MG63 (cell line): ENCODE data around the gene ENGASE. TPM values are rescaled to one million over a fixed set of nuclear protein-coding genes. Genes with fewer than 3 reads are reported as not detected.

Source experiments
- DNase-seq: peaks from one replicate; pipeline ENCODE4 v3.0.0-alpha.2; 2020
- H3K27me3 ChIP-seq: fragments of 250-450 bp; sonication (Bioruptor Pico); 2 replicates; pipeline ENCODE4 v1.5.1; 2020; ENCODE audit warnings: mild to moderate bottlenecking, moderate library complexity
- H3K36me3 ChIP-seq: fragments of 250-450 bp; sonication (Bioruptor Pico); 2 replicates; pipeline ENCODE4 v1.5.1; 2020; ENCODE audit warnings: mild to moderate bottlenecking, moderate library complexity
- H3K4me3 ChIP-seq: fragments of 250-450 bp; sonication (Bioruptor Pico); 2 replicates; pipeline ENCODE4 v1.5.1; 2020; ENCODE audit warnings: mild to moderate bottlenecking, moderate library complexity
- H3K9me3 ChIP-seq: fragments of 250-450 bp; sonication (Bioruptor Pico); 2 replicates; pipeline ENCODE4 v1.5.1; 2020; ENCODE audit warnings: mild to moderate bottlenecking, moderate library complexity
- total RNA-seq: library from RNA; depleted of rRNA; stranded (reverse); fragments of >200 nt; shearing (Covaris generic); gene quantifications from 2 replicates; pipeline ENCODE4 v1.2.3, GENCODE V29; 2014; ENCODE audit warnings: low replicate concordance; rRNA removed

ENGASE gene
- total RNA-seq, 1 experiment from 2014 or later, result 12.4 TPM

- DNase-seq, result no peak
- Histone ChIP-seq H3K9me3 (no peaks in the 10 kb centered on the region), H3K4me3 (no peak overlapping the region), H3K36me3 (no peaks in the 10 kb centered on the region), H3K27me3 (peaks cover 49% of the 10 kb centered on the region)
These were observed 50.9 kb downstream of the ENGASE start for GRCh38 chr17:79125503-79125902.

DNA sequence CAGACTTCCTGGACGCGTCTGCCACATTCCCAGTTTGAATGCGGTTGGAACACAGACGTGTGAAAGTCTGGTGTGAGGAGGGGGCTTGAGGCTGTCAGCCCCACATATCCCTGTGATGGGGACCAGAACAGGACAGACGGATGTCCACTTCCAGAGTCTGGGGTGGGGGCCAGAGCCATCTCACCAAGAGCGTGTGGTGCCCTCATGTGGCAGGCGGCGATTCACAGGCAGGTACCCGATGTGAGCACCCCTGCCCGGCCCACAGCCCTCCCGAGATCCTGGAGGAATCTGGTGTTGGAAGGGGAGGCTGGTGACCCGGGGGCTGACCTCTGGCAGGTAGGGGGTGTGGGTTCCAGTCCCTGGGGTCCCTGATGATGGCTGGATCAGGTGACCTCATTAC, 51.5 kb downstream of the ENGASE start:
- Histone ChIP-seq H3K36me3 (no peaks in the 10 kb centered on the region), H3K4me3 (no peak overlapping the region), H3K27me3 (peaks cover 49% of the 10 kb centered on the region), H3K9me3 (no peaks in the 10 kb centered on the region)
- no peak for DNase-seq

DNA sequence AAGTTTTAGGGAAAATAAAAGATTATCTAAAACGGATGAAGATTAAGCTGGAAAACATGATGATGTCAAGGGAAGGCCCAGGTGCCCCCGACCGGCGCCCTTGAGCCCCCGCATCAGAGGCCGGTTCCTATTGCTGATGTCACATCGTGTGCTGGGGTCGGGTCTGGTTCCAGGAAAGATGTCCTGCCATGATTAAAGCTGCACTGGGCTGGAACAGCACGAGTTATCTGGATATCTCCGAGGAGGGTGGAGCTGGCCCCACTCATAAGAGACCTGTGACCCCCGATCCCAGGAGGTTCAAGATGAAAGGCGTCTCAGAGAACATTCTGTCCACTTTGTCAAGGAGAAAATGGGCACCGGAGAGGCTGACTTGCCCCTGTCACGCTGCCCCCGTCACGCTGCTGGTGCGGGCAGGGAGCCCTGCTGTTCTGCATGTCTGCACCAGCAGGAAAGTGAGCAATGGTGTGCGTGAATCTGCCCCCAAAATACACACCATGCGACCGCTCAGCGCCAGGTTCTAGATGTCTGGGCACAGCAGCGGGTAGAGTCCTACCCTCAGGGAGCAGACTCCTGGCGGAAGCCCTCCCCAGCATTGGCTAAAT, 53.0 kb downstream of the ENGASE start:
- H3K9me3 ChIP-seq, result no peaks in the 10 kb centered on the region
- no peak for DNase-seq
- peaks cover 44% of the 10 kb centered on the region for H3K27me3 ChIP-seq
- no peaks in the 10 kb centered on the region for H3K36me3 ChIP-seq
- no peak overlapping the region for H3K4me3 ChIP-seq

- no peaks in the 10 kb centered on the region for H3K36me3 ChIP-seq
- peaks cover 42% of the 10 kb centered on the region for H3K27me3 ChIP-seq
- no peak overlapping the region for H3K4me3 ChIP-seq
- no peak for DNase-seq
- no peaks in the 10 kb centered on the region for H3K9me3 ChIP-seq
These were observed 54.9 kb downstream of the ENGASE start for GRCh38 chr17:79129523-79129922.

DNA sequence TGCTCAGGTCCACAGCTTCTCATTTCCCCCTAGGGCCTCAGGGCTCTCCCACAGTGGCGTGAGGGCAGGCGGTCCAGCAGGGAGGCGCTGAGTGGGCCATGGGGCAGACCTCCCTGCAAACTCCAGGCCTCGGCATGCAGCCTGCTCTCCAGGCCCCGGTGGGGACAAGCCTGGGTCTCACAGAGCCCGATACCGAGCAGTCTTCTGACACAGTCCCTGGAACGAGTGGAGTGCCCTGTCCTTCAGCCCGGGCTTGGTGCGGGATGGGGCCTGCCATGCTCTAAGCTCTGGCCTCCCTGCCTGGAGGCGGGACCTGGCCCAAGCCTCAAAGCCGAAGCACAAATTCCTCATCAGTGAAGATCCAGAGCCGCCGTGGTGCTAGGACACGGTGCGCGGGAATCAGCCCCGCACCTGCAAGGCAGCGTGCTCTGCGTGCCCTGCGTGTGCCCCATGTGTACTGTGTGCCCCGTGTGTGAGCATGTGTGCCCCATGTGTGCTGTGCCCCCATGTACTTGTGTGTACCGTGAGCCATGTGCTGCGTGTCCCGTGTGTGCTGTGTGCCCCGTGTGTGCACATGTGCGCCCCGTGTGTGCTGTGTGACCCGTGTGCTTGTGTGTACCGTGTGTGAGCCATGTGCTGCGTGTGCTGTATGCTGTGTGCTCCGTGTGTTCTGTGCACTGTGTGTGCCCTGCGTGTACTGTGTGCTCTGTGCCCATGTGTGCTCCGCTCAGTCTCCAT, 56.1 kb downstream of the ENGASE start:
- H3K4me3 ChIP-seq, result no peak overlapping the region
- DNase-seq, result no peak
- H3K9me3 ChIP-seq, result no peaks in the 10 kb centered on the region
- no peaks in the 10 kb centered on the region for H3K36me3 ChIP-seq
- H3K27me3 ChIP-seq, result peaks cover 36% of the 10 kb centered on the region

- Histone ChIP-seq H3K27me3 (peaks cover 35% of the 10 kb centered on the region), H3K4me3 (no peak overlapping the region), H3K9me3 (no peaks in the 10 kb centered on the region), H3K36me3 (no peaks in the 10 kb centered on the region)
- no peak for DNase-seq
These were observed 56.6 kb downstream of the ENGASE start for GRCh38 chr17:79131274-79131635.

DNA sequence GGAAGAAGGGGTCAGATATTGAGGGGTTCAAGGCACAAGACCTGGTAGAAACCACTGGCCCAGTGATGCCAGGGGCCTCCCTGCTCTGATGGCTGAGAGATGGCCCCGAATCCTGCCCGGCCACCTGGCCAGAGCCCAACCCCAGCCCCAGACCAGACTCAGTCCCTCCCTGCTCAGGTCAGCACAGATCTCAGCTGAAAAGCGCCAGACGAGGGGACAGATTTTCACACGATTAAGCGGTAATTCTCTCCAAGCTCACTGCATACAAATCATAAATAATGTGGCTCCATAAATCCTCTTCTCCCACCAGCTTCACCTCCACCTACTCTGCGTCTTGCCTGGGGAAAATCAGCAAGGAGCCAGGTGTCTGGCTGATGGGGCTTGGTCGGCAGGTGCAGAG, 57.1 kb downstream of the ENGASE start:
- Histone ChIP-seq H3K9me3 (no peaks in the 10 kb centered on the region), H3K36me3 (no peaks in the 10 kb centered on the region), H3K4me3 (no peak overlapping the region), H3K27me3 (peaks cover 35% of the 10 kb centered on the region)
- no peak for DNase-seq

- no peak overlapping the region for H3K4me3 ChIP-seq
- peaks cover 32% of the 10 kb centered on the region for H3K27me3 ChIP-seq
- H3K36me3 ChIP-seq, result no peaks in the 10 kb centered on the region
- DNase-seq, result no peak
- no peaks in the 10 kb centered on the region for H3K9me3 ChIP-seq
These were observed 57.8 kb downstream of the ENGASE start for GRCh38 chr17:79132271-79133064.

- DNase-seq, result no peak
- no peaks in the 10 kb centered on the region for H3K9me3 ChIP-seq
- no peaks in the 10 kb centered on the region for H3K36me3 ChIP-seq
- no peak overlapping the region for H3K4me3 ChIP-seq
- peaks cover 32% of the 10 kb centered on the region for H3K27me3 ChIP-seq
These were observed 58.6 kb downstream of the ENGASE start for GRCh38 chr17:79133214-79133613.

DNA sequence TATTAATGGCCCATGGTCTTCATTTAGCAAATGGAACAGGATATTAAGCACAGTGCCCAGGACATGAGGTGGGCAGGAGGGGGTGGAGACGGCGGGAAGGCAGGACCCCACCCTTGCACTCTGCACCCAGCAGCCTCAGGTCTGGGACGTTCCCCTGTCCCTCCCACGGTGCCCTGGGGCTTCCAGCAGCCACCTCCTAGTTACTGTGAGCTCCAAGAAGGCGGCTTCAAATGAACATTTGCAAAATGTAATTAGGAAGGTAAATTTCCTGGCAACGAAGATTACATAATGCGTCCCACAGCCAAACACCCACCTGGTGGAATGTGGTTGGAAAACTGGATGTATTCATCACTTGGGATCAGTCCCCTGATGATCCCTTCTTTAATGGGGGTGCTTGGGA, 59.4 kb downstream of the ENGASE start:
- no peak for DNase-seq
- Histone ChIP-seq H3K27me3 (peaks cover 24% of the 10 kb centered on the region), H3K36me3 (no peaks in the 10 kb centered on the region), H3K9me3 (no peaks in the 10 kb centered on the region), H3K4me3 (no peak overlapping the region)

DNA sequence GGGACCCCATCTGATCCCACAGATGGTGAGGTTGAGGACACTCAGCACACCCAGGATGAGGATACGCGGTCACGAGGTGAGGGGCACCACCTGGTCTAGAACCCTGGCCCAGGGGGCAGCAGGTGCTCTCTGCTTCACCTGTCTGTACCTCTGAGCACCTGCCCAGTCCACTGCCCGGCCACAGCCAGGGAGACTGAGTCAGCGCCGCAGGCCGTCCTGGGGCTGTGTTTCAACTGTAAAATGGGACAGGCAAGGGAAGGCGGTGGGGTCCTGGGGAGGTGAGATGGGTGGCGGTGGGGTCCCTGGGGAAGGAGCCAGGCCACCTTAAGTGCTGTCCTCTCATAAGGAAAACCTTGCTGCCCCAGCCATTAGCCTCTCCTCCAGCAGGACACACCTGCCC, 60.4 kb downstream of the ENGASE start:
- H3K27me3 ChIP-seq, result peaks cover 23% of the 10 kb centered on the region
- no peak for DNase-seq
- no peaks in the 10 kb centered on the region for H3K36me3 ChIP-seq
- H3K4me3 ChIP-seq, result no peak overlapping the region
- H3K9me3 ChIP-seq, result no peaks in the 10 kb centered on the region

DNA sequence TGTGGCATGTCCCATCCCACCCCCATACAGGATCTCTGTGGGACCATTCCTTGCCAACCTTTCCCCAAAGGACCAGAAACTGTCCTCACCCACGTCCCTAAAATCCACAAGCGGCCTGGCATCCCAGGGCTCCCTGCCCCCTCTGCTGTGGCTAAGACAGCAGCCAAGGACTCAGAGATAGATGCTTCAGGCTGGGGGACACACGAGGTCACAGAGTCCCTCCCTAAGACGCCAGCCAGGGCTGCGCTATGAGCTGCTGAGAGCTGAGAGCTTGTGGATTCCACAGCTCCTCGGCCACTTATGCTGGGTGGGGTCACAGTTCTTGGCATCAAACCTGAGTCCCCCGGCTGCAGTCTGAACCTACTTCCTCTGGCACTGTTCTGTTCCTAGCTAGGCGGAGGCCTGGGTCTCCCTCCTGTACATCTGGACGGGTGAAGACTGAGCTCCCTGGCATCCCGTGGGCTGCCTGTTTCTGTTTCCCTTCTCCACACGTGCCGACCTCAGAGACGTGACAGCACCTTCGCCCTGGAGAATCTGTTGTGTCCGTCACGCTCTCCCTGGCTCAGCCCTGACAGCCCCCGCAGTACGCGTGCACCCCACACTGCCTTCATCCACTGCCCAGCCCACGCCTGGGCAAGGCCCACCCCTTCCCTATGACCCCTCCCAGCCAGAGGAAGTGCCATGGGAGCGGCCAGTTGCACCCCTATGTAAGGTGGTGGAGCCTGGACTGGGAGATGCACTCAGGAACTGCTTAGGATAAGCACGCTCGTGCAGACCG, 61.2 kb downstream of the ENGASE start:
- Histone ChIP-seq H3K27me3 (peaks cover 30% of the 10 kb centered on the region), H3K4me3 (no peak overlapping the region), H3K9me3 (no peaks in the 10 kb centered on the region), H3K36me3 (no peaks in the 10 kb centered on the region)
- no peak for DNase-seq

Other genes starting within 250 kb of the ENGASE start
- gene USP36, start 234.0 kb upstream of the ENGASE start, total RNA-seq, result 16.3 and 33.4 TPM in 2 replicates
- gene CEP295NL, start 171.6 kb upstream of the ENGASE start, total RNA-seq, result 0.67 TPM in 1 of 2 replicates, not detected in the other
- gene TIMP2, start 149.4 kb upstream of the ENGASE start, total RNA-seq, result 127 and 145 TPM in 2 replicates
- 204 and 434 TPM in 2 replicates for gene LGALS3BP, start 94.9 kb upstream of the ENGASE start, total RNA-seq
- gene CANT1, start 65.1 kb upstream of the ENGASE start, total RNA-seq, result 107 and 112 TPM in 2 replicates
- gene C1QTNF1, start 50.7 kb upstream of the ENGASE start, total RNA-seq, result 23.1 and 38.4 TPM in 2 replicates